ENCODE measurements around the gene SNX17. TPM values are rescaled to one million over a fixed set of nuclear protein-coding genes. Genes with fewer than 3 reads are reported as not detected.
A peak's percentile ranks its signal among the peaks of the same experiment; 100 is the strongest.
"Not testable (repeated sequence)": the region's sequence is repeated elsewhere in the genome, so short reads cannot be mapped to it uniquely, and the experiment has no call there.

The SNX17 gene
- total RNA-seq, 2 donors from 2014 or later: 75.7 to 80.3 TPM

DNA sequence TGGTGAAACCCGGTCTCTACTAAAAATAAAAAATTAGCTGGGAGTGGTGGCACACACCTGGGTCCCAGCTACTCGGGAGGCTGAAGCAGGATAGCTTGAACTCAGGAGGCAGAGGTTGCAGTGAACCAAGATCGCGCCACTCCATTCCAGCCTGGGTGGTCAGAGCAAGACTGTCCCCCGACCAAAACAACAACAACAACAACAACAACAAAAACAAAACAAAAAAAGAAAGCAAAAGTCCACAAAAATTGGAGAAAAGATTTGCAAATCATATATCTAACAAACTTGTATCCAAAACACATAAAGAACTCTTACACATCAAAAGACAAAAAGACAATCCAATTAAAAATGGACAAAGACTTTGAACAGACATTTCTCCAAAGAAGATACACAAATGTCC lies 28.5 kb downstream of the SNX17 start:
- Mint-ChIP-seq H3K4me3 (no peak overlapping the region), H3K4me1 (peaks cover 33% of the 10 kb centered on the region), H3K36me3 (ENCODE audit: low read depth) (peaks cover 3% of the 10 kb centered on the region), H3K27me3 (no peaks in the 10 kb centered on the region), H3K27ac (peak overlapping the region; percentile 78)
- no peaks in the 10 kb centered on the region for H3K9me3 ChIP-seq (ENCODE audit: control insufficient read depth, low read length, poor library complexity, severe bottlenecking)
- ATAC-seq (no peak), DNase-seq (no peak)

- peaks cover 32% of the 10 kb centered on the region for H3K4me1 Mint-ChIP-seq
- DNase-seq (no peak), ATAC-seq (no peak)
- peak overlapping the region; percentile 34 for H3K27ac Mint-ChIP-seq
- no peaks in the 10 kb centered on the region for H3K9me3 ChIP-seq (ENCODE audit: control insufficient read depth, low read length, poor library complexity, severe bottlenecking)
- H3K36me3 Mint-ChIP-seq (ENCODE audit: low read depth): peaks cover 3% of the 10 kb centered on the region
- no peaks in the 10 kb centered on the region for H3K27me3 Mint-ChIP-seq
- no peak overlapping the region for H3K4me3 Mint-ChIP-seq
Measured at GRCh38 chr2:27400348-27401135, 30.1 kb downstream of the SNX17 start.

DNA sequence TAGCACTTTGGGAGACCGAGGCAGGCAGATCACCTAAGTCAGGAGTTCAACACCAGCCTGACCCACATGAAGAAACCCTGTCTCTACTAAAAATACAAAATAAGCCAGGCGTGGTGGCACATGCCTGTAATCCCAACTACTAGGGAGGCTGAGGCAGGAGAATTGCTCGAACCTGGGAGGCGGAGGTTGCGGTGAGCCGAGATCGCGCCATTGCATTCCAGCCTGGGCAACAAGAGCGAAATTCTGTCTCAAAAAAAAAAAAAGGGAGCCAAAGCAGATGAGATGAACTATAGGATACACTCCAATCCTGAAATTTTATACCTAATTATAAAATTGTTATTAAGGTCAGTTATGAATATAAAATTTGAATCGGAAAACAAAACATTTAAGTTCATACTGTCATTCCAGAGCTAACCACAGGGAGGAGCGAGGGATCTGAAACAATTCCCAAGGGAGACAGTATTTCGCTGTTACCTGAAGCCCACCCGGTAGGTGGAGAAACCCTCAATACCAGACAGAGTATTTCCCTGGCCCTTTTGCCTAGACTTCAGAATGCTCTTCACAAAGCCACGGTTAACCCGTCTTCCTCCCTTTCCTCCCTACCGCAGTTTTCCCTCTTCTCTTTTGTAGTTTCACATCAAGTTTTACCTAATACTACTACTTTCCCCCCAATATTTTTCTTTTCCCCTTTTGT lies 37.5 kb downstream of the SNX17 start:
- no peaks in the 10 kb centered on the region for H3K9me3 ChIP-seq (ENCODE audit: control insufficient read depth, low read length, poor library complexity, severe bottlenecking)
- H3K36me3 Mint-ChIP-seq (ENCODE audit: low read depth): peaks cover 1% of the 10 kb centered on the region
- peak overlapping the region; percentile 76 for H3K27ac Mint-ChIP-seq
- H3K4me3 Mint-ChIP-seq: peak overlapping the region; percentile 88
- peaks cover 9% of the 10 kb centered on the region for H3K27me3 Mint-ChIP-seq
- DNase-seq (no peak), ATAC-seq (no peak)
- peaks cover 33% of the 10 kb centered on the region for H3K4me1 Mint-ChIP-seq

- Mint-ChIP-seq H3K27me3 (peaks cover 10% of the 10 kb centered on the region), H3K27ac (peak overlapping the region; percentile 76), H3K4me1 (peaks cover 30% of the 10 kb centered on the region), H3K36me3 (ENCODE audit: low read depth) (peaks cover 2% of the 10 kb centered on the region), H3K4me3 (peak overlapping the region; percentile 88)
- DNase-seq (no peak), ATAC-seq (peak; percentile 2)
- no peaks in the 10 kb centered on the region for H3K9me3 ChIP-seq (ENCODE audit: control insufficient read depth, low read length, poor library complexity, severe bottlenecking)
Measured at GRCh38 chr2:27408601-27409320, 38.3 kb downstream of the SNX17 start.

DNA sequence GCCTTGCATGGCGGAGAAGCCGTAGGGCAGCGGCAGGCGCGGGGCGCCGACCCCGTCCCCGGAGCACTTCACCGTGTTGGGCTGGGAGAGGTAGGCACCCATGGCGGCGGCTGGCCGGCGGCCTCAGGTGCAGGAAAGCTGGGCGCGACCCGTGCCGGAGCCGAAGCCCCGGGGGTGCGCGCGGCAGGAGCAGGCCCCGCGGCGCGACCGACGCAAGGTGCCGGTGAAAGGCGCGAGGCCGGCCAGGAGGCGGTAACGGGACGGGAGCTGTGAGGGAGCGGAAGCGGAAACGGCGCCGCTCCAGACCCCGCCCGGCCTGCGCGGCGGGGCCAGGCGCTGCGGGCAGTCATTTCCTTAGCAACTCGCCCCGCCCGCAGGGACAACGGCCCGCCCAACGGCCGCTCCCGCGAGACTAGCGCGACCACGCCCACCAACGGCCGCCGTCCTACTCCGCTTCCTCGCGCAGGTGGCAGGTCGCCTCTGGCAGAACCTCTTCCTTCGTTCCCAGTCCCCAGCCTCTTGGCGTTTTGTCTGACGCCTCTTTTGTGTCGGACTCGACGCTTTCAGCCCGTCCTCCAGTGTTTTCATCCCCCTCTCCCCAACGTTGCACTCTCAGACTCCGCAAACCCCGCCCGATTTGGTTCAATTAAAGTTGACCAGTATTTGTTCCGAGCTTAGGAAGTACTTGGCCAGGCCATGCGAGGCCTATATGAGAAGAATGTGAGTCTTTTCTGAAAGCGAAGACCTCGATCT lies 39.1 kb downstream of the SNX17 start, which contains the start of gene PPM1G:
TSS of gene PPM1G (minus strand) at position 271 of the 753 bp plus-strand sequence. CDS start at position 102, 169 bp downstream.
- peak within 1 kb of the TSS; percentile 76 for H3K27ac Mint-ChIP-seq
- ATAC-seq: peak; percentile 98
- DNase-seq: peak; percentile 94 to 97 (median 95)
- peaks cover 2% of the 10 kb centered on the region for H3K36me3 Mint-ChIP-seq (ENCODE audit: low read depth)
- peak within 1 kb of the TSS; percentile 88 for H3K4me3 Mint-ChIP-seq
- H3K4me1 Mint-ChIP-seq: peaks cover 30% of the 10 kb centered on the region
- H3K9me3 ChIP-seq (ENCODE audit: control insufficient read depth, low read length, poor library complexity, severe bottlenecking): no peaks in the 10 kb centered on the region
- H3K27me3 Mint-ChIP-seq: peaks cover 10% of the 10 kb centered on the region

DNA sequence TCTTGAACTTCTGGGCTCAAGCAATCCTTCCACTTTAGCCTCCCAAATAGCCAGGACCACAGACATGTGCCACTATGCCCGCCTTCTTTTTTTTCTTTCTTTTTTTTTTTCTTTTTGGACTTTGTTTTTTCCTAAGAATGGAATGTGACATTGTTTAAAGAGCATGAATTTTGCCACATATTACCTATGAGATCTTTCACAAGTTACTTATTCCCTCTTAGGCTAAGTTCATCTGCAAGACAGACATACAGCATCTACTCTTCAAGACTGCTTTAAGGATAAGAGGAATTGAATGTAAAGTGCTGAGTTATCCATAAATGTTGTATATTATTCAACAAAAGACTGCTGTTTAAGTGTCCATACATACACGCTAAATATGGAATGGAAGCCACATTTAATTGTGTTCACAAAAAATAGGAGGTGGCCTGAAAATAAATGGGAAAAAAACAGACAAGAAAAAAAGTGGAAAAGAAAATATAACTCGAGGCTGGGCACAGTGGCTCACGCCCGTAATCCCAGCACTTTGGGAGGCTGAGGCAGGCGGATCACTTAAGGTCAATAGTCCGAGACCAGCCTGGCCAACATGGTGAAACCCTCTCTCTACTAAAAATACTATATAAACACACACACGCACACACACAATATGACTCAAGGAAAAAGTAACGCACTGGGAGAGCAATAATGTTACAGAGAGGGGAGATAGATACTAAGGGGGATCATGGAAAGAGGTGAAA lies 42.2 kb downstream of the SNX17 start:
- no peak overlapping the region for H3K27ac Mint-ChIP-seq
- H3K4me1 Mint-ChIP-seq: peaks cover 16% of the 10 kb centered on the region
- H3K9me3 ChIP-seq (ENCODE audit: control insufficient read depth, low read length, poor library complexity, severe bottlenecking): no peaks in the 10 kb centered on the region
- ATAC-seq (no peak), DNase-seq (no peak)
- no peak overlapping the region for H3K4me3 Mint-ChIP-seq
- peaks cover 10% of the 10 kb centered on the region for H3K27me3 Mint-ChIP-seq
- H3K36me3 Mint-ChIP-seq (ENCODE audit: low read depth): peaks cover 2% of the 10 kb centered on the region

DNA sequence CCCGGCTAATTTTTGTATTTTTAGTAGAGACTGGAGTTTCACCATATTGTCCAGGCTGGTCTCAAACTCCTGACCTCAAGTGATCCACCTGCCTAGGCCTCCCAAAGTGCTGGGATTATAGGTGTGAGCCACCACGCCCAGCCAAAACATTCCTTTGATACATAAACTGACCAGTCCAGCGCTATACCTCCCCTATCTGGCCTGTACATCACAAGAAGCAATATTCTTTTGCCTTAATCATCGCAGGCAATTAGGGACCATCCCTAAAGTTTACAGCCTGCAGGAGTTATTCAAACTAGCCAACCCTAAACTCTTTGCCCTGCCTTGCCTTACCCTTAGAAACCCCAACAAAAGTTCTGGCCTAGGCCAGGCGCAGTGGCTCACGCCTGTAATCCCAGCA lies 45.7 kb downstream of the SNX17 start:
- Mint-ChIP-seq H3K36me3 (ENCODE audit: low read depth) (peaks cover 2% of the 10 kb centered on the region), H3K27ac (no peak overlapping the region), H3K27me3 (peaks cover 10% of the 10 kb centered on the region), H3K4me3 (no peak overlapping the region), H3K4me1 (peaks cover 2% of the 10 kb centered on the region)
- no peak for ATAC-seq
- no peak for DNase-seq
- no peaks in the 10 kb centered on the region for H3K9me3 ChIP-seq (ENCODE audit: control insufficient read depth, low read length, poor library complexity, severe bottlenecking)

- Mint-ChIP-seq H3K27me3 (no peaks in the 10 kb centered on the region), H3K4me1 (peaks cover 2% of the 10 kb centered on the region), H3K27ac (no peak overlapping the region), H3K36me3 (ENCODE audit: low read depth) (no peaks in the 10 kb centered on the region), H3K4me3 (no peak overlapping the region)
- DNase-seq: no peak
- ATAC-seq: no peak
- no peaks in the 10 kb centered on the region for H3K9me3 ChIP-seq (ENCODE audit: control insufficient read depth, low read length, poor library complexity, severe bottlenecking)
Measured at GRCh38 chr2:27420996-27421395, 50.6 kb downstream of the SNX17 start.

GRCh38 chr2:27421660-27422250 lies 51.3 kb downstream of the SNX17 start:
- Mint-ChIP-seq H3K4me1 (peaks cover 2% of the 10 kb centered on the region), H3K4me3 (no peak overlapping the region), H3K36me3 (ENCODE audit: low read depth) (no peaks in the 10 kb centered on the region), H3K27ac (no peak overlapping the region), H3K27me3 (no peaks in the 10 kb centered on the region)
- no peak for ATAC-seq
- DNase-seq: no peak
- no peaks in the 10 kb centered on the region for H3K9me3 ChIP-seq (ENCODE audit: control insufficient read depth, low read length, poor library complexity, severe bottlenecking)

- no peak for ATAC-seq
- no peak overlapping the region for H3K27ac Mint-ChIP-seq
- no peak overlapping the region for H3K4me3 Mint-ChIP-seq
- no peak for DNase-seq
- H3K27me3 Mint-ChIP-seq: no peaks in the 10 kb centered on the region
- H3K4me1 Mint-ChIP-seq: peaks cover 6% of the 10 kb centered on the region
- no peaks in the 10 kb centered on the region for H3K36me3 Mint-ChIP-seq (ENCODE audit: low read depth)
- no peaks in the 10 kb centered on the region for H3K9me3 ChIP-seq (ENCODE audit: control insufficient read depth, low read length, poor library complexity, severe bottlenecking)
Measured at GRCh38 chr2:27422958-27423357, 52.5 kb downstream of the SNX17 start.

DNA sequence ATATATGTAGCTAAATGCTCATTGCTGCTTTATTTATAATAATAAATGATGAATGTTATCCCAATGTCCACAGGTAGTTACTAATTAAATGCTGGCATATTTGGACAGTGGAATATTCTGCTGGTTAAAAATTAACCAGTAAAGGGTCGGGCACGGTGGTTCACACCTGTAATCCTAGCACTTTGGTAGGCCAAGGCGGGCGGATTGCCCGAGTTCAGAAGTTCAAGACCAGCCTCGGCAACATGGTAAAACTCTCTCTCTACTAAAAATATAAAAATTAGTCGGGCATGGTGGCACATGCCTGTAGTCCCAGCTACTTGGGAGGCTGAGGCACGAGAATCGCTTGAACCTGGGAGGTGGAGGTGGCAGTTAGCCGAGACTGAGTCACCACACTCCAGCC lies 54.6 kb downstream of the SNX17 start:
- peaks cover 18% of the 10 kb centered on the region for H3K4me1 Mint-ChIP-seq
- H3K27ac Mint-ChIP-seq; H3K27me3 Mint-ChIP-seq; H3K9me3 ChIP-seq (ENCODE audit: control insufficient read depth, low read length, poor library complexity, severe bottlenecking); ATAC-seq; H3K36me3 Mint-ChIP-seq (ENCODE audit: low read depth); H3K4me3 Mint-ChIP-seq; DNase-seq: not testable (repeated sequence)
